Urothelium cell line (cell line): ENCODE results near the gene FAM83E.

Experiments used
- DNase-seq: peaks from one replicate; pipeline ENCODE4 v3.0.0; 2011; ENCODE audit warnings: low spot score, mixed read lengths
- FAIRE-seq: peaks from 2 replicates; lab custom pipeline; 2011; peaks lifted over from hg19 to GRCh38; lab: Jason Lieb, UNC

The FAM83E gene

GRCh38 chr19:48629297-48629598, 14.4 kb upstream of the FAM83E start:
- FAIRE-seq: no peak

GRCh38 chr19:48628486-48629296, 13.8 kb upstream of the FAM83E start:
- FAIRE-seq (no peak), DNase-seq (no peak)

More at GRCh38 chr19:48629297-48629598, 14.4 kb upstream of the FAM83E start:
- no peak for DNase-seq

- no peak for DNase-seq
These were observed 13.0 kb upstream of the FAM83E start for GRCh38 chr19:48627865-48628314.

GRCh38 chr19:48627201-48627864, 12.5 kb upstream of the FAM83E start:
- DNase-seq: no peak
- no peak for FAIRE-seq

More at GRCh38 chr19:48627865-48628314, 13.0 kb upstream of the FAM83E start:
- FAIRE-seq: no peak

GRCh38 chr19:48625891-48626327, 11.0 kb upstream of the FAM83E start:
- no peak for DNase-seq
- no peak for FAIRE-seq

- FAIRE-seq: no peak
- no peak for DNase-seq
These were observed 10.2 kb upstream of the FAM83E start for GRCh38 chr19:48624791-48625723.

GRCh38 chr19:48624067-48624594, 9.3 kb upstream of the FAM83E start:
- FAIRE-seq: no peak
- DNase-seq: no peak

GRCh38 chr19:48623556-48624066, 8.7 kb upstream of the FAM83E start:
- DNase-seq (no peak), FAIRE-seq (no peak)

- FAIRE-seq (no peak), DNase-seq (no peak)
These were observed 5.1 kb upstream of the FAM83E start for GRCh38 chr19:48619692-48620585.

GRCh38 chr19:48618916-48619691, 4.2 kb upstream of the FAM83E start, which contains the start of the genes RPL18 and SPHK2:
Gene RPL18, minus strand, starts transcription at chr19:48619178. Its CDS starts 35 bp downstream, at chr19:48619143.
Gene SPHK2, plus strand, starts transcription at chr19:48619506. Its CDS starts 1,009 bp downstream, at chr19:48620515.
- peak; percentile 66 for FAIRE-seq
- DNase-seq: peak; percentile 97

- DNase-seq (no peak), FAIRE-seq (no peak)
These were observed 3.5 kb upstream of the FAM83E start for GRCh38 chr19:48618278-48618915.

GRCh38 chr19:48617146-48617937, 2.5 kb upstream of the FAM83E start:
- FAIRE-seq: no peak
- no peak for DNase-seq

GRCh38 chr19:48616491-48617056, 1.7 kb upstream of the FAM83E start:
- no peak for FAIRE-seq

GRCh38 chr19:48616041-48616436, 1.2 kb upstream of the FAM83E start:
- FAIRE-seq: no peak
- no peak for DNase-seq

More at GRCh38 chr19:48616491-48617056, 1.7 kb upstream of the FAM83E start:
- no peak for DNase-seq

- DNase-seq: no peak
- no peak for FAIRE-seq
These were observed 560 bp upstream of the FAM83E start for GRCh38 chr19:48615231-48616040.

- DNase-seq: no peak
- FAIRE-seq: no peak
These were observed 932 bp downstream of the FAM83E start for GRCh38 chr19:48613852-48614435.
